HG03432 (cell line): Measurements from ENCODE around the gene KCNMA1.

ENCODE experiments used
- ATAC-seq: cut with Tn5 transposase; IDR thresholded peaks from one replicate; pipeline ENCODE4 v1.9.1; 2021; ENCODE audit warnings: mild to moderate bottlenecking, moderate library complexity; ENCODE audit not compliant: unreplicated experiment

The KCNMA1 gene

DNA sequence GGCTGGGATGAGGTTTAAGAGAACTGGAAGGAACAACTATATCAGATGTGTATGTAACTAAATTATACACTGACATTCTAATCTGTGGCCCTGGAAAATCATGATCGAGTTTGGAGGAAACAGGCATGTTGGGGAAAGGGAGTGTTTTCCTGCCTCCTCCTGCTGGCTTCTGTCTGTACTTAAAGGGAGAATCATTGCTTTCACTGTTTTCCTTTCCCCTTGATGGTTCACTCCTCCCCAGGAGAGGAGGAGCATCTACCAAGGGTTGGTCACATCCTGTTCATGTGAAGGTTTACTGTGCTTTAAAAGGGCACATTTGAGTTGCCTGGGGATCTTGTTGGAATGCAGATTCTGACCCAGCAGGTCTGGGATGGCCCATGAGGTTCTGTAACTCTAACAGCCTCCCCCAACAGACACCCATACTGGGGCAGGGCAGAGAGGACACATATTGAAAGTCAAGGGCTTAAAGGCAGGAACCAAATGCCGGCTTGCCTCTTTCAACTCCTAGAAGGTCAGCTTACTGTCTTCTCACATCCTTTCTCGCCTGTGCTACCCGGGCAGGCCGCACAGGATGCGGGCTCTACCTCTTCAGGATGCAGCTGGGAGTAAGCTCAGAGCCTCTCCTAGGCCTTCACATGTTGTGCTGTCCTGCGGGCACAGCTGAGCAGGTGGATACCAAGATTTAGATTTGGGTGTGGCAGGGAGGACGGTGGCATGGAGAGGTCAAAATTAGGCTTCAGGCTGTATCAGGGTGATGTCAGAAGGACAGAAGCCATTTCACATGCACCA, 694.8 kb downstream of the KCNMA1 start:
- no peak for ATAC-seq

DNA sequence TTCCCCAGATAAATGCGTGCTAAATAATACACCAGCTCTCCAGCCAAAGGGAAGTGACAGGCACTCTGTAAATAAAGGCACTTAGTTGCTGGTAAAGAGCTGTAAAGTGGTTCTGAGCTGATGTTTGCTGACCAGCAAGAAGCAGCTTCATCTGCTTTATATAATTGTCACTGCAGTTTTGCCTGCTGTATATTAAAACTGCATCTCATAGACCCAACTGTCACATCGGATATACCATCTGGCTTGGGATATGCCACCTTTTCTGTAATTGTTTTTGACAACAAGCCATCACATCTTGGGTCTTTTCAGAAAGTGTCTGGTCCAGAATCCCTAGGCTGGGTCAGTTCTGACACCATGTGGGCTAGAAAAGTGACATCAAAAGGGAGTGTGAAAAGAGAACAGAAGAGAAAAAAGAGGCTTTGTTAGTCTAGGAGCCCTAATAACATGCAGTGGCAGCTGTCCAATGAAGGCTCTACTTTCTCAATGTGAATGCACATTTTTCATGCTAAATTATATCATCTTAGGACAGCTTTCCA, 697.6 kb downstream of the KCNMA1 start:
- ATAC-seq, result no peak

DNA sequence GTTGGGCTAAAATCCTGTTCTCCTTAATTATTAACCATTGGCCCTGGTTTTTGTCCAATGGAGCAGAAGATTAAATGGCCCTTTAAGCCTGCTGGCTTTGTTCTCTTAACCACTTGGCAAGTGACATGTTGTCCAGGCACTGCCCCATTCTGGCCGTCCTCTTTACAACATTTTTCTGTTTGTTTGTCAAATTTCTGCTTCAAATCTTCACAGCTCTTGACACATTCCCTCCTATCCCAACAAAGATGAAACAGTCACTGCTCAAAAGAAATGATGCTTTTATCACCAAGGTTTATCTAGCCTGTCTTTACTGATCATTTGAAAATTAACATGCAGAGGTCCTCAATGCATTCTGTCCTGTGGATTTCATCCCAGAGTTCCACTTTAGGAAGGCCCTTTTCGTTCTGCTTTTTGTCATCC, 700.4 kb downstream of the KCNMA1 start:
- ATAC-seq, result no peak

DNA sequence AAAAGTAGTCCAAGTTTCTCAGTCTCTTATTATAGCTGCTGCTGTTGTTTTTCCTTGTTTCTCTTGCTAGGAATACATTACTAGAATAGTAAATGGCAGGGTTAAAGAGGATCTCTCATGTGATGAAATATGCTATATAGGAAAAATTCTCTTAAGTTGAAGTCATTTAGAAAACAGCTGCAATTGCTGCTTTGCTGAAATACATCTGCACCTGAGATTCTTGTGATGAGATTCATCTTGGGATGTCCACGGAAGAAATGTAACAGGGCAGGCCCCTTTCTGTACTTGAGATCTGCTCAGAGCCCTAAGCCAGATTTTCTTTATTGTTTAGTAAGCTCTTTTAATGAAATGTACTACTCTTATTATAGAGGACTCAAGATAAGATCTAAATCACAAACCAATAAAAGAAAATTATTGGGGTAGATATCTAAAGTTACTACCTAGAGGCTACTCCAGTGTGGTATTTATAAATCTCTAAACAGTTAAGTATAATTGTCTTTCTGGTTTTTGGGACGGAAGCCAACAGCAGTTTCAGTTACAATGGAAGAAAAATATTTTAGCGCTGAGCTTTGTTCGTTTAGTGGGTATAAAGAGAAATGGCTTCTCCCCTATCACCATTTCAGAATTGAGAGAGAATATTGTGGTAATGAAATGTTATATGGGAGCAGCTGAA, 701.5 kb downstream of the KCNMA1 start:
- ATAC-seq, result no peak

DNA sequence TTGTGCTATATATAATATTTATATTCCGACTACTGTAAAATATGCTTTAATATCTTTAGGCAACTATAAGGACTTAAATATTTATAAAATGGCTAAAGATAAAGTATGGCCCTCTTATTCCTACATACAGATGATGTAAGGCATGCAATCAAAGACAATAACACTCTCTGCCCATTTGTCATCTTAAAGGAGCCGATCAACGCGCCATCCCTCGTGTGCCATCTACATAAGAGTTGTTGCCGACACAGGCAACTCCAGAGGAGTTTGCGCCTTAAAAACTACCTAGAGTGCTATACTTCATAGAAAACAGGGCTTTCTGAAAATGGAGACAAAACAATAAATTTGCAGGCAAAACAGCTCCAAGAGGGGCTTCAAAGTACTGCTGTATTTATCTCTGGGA, 709.0 kb downstream of the KCNMA1 start:
- ATAC-seq, result no peak

DNA sequence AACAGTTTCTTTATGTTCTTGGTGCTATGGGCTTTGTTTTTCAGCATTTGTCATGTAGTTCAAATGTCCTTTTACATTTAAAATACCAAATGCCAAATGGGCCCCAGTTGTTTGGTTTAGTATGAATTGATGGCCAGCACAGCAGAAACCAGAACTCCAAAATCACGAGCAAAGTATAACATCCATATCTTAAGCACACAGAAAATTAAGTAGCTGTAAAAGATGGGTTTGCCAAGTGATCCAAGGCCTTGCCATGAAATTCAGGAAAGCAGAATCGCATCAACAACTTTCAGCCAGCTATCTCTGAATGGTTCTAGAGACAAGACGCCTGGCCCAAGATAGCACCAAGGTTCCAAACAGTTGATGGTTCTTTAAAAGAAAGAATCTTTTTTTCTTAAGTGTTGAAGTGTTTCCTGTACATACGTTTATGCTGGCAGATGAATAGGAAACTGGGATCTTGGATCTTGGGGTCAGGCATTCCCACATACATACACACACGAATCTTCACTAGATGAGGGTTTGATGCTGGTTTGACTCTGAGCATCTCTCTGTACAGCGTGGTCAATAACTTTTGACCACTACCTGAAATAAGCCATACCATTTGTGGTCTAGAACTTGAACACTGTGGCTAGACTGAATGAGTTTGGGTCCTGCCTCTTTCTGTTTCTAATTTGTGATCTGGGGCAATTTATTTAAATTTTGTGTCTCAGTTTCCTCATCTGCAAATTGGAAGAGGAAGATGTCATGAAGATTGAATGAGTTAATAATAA, 711.8 kb downstream of the KCNMA1 start:
- ATAC-seq, result no peak

DNA sequence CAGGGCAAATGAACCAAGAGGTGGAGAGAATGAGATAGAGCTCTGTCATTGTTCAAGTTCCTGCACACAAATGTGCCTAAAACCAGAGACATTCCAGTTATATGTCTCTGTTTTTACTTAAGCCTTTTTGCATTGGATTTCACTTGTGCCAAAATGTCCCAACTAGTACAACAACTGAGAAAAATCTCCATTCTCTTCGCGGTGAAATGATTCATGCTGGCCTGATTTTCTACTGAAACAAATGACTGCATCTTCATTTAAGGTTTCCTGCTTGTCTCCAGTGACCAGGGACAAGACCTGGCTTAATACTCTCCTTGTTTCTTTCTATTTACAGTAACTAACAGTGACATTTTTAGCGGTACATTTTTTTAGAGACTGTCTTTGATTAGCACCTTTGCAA, 714.9 kb downstream of the KCNMA1 start:
- no peak for ATAC-seq

DNA sequence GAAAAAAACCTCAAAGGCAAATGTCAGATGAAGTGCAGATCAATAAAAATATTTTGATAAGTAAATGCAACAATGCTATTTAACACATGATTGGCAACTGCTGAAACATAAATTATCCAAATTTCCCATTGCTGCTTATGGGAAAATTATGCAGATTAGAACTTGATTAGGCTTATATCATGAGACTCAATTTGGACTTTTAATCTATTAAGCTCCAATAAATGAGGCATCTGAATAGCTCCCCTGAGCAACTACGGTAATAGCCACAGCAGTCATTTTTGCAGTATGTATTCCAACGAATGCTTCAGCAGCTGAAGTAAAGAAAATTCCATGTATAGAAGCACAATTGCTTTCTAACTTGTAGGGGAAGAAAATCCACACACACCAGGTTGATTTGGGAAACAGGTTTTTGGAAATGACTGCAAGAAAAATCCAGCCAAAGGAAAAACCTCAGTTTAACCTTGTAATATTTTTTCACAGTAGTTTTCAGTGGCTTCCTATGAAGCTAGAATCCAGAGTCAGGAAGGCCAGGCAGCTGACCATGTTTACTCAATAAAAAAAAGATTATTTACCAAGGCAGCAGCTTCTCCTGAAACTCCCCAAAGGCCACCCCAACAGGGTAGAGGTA, 716.1 kb downstream of the KCNMA1 start:
- ATAC-seq, result no peak

DNA sequence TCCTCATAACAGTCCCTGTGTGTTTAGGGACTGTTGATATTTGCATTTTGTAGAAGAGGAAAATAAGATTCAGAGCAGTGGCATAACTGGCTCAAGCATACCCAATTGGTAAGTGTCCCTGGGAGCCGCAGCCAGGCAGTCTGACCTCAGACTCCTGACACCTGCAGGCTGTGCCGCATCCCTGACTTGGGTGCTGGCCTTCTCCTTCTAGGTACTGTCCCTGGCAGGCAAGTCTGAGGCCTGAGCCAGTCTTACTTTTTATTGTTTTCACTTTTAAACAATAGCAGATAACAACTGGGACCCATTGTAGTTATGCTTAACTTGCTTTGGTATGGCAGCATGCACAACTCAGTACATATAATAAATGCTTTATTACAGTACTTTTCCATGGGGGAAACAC, 717.0 kb downstream of the KCNMA1 start:
- ATAC-seq, result no peak

DNA sequence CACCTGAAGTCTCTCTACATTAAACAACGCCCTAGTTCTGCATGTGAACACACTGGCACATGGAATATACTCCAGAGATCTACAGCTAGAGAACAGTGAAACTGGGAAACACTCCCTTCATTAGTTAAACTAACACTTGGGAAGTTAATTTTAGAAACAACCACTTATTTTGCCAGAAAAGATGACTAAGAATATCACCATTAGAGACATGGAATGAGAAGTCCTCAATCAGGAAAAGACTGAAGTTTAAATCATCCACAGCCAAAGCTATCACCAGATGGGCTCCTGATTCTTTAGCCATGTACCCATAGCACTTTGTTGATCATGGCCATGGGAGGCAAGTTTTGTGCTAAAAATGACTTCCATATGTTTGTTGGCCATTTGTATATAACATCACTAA, 719.5 kb downstream of the KCNMA1 start:
- ATAC-seq, result no peak

DNA sequence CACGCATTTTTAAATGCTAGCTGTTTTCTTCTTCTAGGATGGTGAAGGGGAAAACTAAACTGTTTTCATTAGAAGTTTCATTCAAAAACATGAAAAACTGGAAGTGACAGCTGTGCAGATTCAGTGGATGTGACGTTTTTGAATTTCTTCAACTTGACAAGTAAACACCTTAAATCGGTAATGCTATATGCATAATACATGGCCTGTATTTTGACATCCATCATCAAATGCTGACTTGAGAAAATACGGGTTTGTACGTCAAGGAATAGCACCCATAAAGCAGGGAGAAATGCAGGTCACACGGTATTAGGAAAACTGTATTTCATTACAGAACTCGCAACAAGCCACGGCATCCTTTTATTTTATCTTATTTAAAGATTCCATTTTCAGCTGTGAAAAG, 720.5 kb downstream of the KCNMA1 start:
- ATAC-seq, result no peak

DNA sequence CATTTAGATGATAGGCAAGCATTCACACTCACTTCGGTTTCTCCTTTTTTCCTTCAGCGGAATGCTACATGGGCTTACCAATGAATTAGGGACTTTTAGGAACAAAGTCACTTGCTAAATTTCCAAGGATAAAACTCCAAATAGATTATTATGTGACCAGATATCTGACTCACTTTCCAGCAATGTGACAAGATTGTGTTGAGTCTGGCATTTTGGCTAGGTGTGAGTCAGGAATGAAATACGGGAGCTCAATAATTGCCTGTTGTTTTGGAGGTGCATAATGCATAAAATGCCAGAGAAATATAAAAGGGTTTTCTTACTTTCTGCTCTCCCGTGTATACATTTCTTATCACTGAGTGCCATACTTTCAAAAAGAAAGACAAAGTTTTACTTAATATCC, 721.1 kb downstream of the KCNMA1 start:
- no peak for ATAC-seq

DNA sequence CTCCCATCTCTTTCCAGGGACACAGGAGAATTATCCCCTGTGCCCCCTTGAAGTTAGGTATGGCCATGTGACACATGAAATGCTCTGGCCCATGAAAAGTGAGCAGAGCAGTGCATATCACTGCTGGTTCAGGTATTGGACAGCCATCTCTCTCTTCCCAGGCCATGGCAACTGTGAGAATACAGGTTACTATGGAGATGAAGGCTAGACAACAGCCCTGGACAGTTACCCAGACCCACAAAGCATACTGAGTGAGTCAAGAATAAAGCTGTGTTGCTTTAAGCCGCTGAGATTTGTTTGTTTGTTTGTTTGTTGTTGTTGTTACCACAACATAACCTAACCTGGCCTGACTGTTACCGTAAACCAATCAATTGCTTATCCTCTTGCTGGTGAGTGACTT, 722.3 kb downstream of the KCNMA1 start:
- ATAC-seq, result no peak

DNA sequence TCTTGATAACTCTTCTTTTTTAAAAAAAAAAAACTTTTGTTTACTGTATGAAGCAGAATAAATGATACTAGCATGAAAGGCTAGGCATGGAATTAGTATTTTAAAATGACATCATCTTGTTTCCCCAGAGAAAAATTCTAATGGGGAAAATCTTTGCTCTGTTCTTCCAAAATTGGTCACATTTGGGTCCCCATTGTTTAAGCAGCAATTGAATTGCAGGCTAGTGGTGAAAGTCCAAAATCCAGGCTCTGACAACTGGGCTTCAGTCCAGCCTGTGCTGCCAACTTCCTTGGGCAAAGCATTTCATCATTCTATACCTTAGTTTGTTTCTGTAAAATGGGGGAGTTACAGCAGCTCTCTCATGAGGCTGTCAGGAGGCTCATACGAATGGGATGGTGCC, 726.4 kb downstream of the KCNMA1 start:
- no peak for ATAC-seq

DNA sequence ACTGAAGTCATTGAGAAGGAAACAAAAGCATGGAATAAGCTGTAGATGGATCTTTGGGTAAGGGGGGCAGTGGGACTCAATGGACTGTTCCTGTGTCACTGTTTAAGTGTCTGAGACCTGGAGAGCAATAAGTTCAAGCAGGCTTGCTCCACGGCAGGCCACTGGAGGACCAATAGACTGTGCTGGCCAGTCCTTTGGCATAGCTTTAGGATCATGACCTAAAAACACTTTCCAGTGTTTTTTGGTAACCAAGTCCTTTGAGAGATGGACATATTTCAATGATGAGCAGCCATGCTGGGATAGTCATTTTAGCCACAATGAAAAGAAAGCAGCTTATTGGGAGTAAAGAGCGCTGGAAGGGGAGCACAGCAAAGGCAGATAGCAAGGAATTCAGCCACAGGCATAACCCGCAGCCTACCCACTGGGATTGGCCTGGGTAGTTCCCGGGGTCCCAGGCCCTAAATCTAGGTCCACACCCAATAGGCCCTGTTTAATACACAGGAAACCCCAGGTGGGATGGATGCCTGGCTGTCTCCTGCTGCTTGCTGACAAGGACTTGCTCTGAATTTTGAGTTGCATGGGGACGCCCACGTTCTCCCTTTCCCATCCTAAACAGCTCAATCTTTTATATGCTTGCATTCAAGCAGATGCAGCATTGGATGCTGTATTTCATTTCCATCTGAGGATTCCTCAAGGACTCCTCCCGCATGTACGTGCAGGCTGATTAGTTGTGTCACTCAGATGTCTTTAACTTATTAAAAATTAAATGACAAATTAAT, 727.2 kb downstream of the KCNMA1 start:
- no peak for ATAC-seq

DNA sequence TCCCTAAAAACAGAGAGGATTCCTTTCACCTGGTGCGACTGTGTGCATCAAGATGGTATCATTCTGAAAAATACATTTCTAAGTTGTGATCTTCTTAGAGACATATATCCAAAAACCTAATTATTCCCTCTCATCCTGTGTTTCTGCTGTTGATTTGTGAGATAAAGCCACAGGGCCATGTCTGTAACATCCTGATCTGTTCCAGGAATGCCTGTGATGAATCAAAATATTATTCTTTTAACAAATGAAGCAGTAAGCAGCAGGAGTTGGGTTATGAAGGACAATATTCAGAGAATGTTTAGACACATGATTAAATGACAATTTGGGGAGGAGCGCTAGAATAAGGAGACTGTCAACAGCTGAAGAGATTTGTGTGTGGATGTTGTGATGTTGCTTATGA, 731.4 kb downstream of the KCNMA1 start:
- ATAC-seq, result no peak

DNA sequence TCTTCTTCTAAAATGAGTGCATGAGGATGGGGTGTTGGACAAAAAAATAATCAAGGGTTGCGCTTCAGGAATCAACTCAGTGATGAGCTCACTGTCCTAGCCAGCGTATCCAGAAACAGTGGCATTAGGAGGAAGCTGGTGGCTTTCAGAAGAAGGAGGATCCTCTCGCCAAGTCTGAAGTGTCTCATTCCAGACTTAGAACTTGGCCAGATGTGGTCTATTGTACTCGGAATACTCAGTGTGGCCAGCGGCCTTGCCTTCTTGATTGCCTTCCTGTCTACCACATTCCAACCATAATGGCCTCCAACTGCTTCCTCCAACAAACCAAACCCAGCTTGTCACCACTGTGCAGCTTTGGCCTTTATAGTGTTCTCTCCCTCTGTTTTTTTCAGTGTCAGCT, 732.4 kb downstream of the KCNMA1 start:
- ATAC-seq, result no peak

DNA sequence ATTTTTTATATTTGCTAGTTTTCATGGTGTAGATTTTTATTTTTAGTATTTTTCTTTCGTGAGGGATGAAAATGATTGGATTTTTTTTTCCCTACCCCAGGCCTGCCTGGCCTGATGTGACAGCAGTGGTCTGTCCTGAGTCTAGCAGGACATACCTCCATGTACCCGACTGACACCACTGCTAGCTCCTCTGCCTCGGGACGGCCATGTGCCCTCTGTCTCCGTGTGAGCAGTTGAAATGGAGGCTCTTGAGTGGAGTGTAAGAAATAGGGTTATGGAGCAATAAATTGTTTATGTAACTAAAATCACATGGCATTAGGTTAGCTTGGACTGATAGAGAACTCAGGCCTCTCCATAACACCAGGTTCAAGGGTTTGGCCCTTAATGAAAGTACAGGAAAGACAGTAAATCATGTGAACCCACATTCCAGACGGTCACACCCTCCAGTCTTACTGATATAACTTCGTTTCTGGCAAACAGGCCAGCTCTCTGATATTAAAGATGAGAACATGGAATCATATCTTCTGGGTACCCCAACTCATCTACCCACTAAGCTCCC, 734.1 kb downstream of the KCNMA1 start:
- ATAC-seq, result no peak

DNA sequence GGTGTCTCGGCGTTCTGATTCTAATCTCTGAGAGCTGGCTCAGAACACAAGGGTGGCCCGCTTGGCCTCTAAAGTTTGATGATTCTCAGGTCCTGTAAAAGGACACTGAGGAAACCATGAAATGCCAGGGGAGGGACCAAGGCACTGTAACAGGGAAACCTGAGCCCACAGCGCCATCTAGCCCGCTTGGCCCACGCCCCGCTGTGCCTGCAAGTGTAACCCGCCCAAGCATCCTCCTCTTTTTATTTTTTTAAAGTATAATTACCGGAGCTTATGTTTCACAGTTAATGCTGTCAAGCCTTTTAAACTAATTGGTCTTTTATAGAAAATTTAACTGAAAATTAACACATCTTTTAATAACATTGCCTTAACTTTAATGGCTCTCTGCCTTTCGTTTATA, 734.7 kb downstream of the KCNMA1 start:
- ATAC-seq, result no peak

DNA sequence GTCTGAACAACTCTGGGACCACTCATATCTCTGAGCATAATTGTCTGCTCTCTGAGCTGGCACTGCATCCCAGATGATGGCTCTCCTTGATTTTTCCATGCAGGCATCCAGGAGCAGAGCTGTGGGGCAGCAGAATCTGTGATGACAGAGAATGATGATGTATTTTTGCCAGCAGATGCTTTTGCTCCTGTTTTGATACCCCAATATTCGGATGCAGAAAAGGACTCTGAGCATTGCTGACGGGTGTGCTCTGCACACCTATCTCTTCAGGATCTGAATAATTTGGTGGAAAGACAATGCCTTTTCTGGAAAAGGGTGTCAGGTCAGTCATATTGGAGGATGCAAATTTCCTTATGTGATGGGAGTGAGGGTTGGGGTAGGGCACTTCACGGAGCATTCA, 735.9 kb downstream of the KCNMA1 start:
- ATAC-seq, result no peak
